ENCODE data around the gene ELFN1.

ELFN1 gene

GRCh38 chr7:1676550-1677078 lies 6.5 kb downstream of the ELFN1 start:
- no peaks in the 10 kb centered on the region for H3K4me1 ChIP-seq (ENCODE audit: control extremely low read depth in 1 of 4, control insufficient read depth in 4 of 4, insufficient read depth in 4 of 4, low read length in 3 of 4)
- no peaks in the 10 kb centered on the region for H3K9me3 ChIP-seq (ENCODE audit: control extremely low read depth in 1 of 5, control insufficient read depth in 4 of 5, insufficient read depth in 2 of 5, low read depth in 1 of 5, low read length in 4 of 5)
- H3K27ac ChIP-seq (ENCODE audit: insufficient read depth in 1 of 2, low read depth in 1 of 2, low read length in 2 of 2, poor library complexity in 1 of 2, severe bottlenecking in 2 of 2): no peak overlapping the region
- no peaks in the 10 kb centered on the region for H3K36me3 ChIP-seq (ENCODE audit: control insufficient read depth in 4 of 4, insufficient read depth in 4 of 4, low read length in 3 of 4)
- ChIA-PET POLR2A (no interaction called here), CTCF (interaction anchor here (0.9 to 1.2 kb wide), 2 partner anchors 14 to 531 kb away, joined by 3 to 6 read pairs; no protein-coding TSS in a partner anchor)
- peaks cover 0 to 62% (median 10%) of the 10 kb centered on the region in 5 experiments for H3K27me3 ChIP-seq (replicated peaks in 2 of 5; ENCODE audit: control insufficient read depth in 4 of 5, insufficient read depth in 5 of 5, low read length in 4 of 5)
- H3K4me3 ChIP-seq (ENCODE audit: control insufficient read depth in 1 of 7, extremely low read depth in 1 of 7, insufficient read depth in 4 of 7, low read depth in 2 of 7, low read length in 6 of 7): no peak overlapping the region
- WGBS (ENCODE audit: insufficient coverage): 85% methylated on average over 18 of the region's 23 CpGs
- DNase-seq: no peak

GRCh38 chr7:1677206-1678080 lies 7.4 kb downstream of the ELFN1 start:
- Histone ChIP-seq H3K27ac (ENCODE audit: insufficient read depth in 1 of 2, low read depth in 1 of 2, low read length in 2 of 2, poor library complexity in 1 of 2, severe bottlenecking in 2 of 2) (no peak overlapping the region), H3K9me3 (ENCODE audit: control extremely low read depth in 1 of 5, control insufficient read depth in 4 of 5, insufficient read depth in 2 of 5, low read depth in 1 of 5, low read length in 4 of 5) (peaks cover 0 to 2% (median 2%) of the 10 kb centered on the region in 5 experiments), H3K36me3 (ENCODE audit: control insufficient read depth in 4 of 4, insufficient read depth in 4 of 4, low read length in 3 of 4) (no peaks in the 10 kb centered on the region), H3K27me3 (replicated peaks in 2 of 5; ENCODE audit: control insufficient read depth in 4 of 5, insufficient read depth in 5 of 5, low read length in 4 of 5) (peaks cover 0 to 54% (median 8%) of the 10 kb centered on the region in 5 experiments), H3K4me3 (ENCODE audit: control insufficient read depth in 1 of 7, extremely low read depth in 1 of 7, insufficient read depth in 4 of 7, low read depth in 2 of 7, low read length in 6 of 7) (no peak overlapping the region), H3K4me1 (ENCODE audit: control extremely low read depth in 1 of 4, control insufficient read depth in 4 of 4, insufficient read depth in 4 of 4, low read length in 3 of 4) (no peaks in the 10 kb centered on the region)
- no peak for DNase-seq
- WGBS (ENCODE audit: insufficient coverage): 96% methylated on average over 20 of the region's 25 CpGs
- CTCF ChIA-PET: interaction anchor here (0.9 to 1.2 kb wide), 2 partner anchors 15 to 531 kb away, joined by 3 to 6 read pairs; no protein-coding TSS in a partner anchor
- POLR2A ChIA-PET: no interaction called here

GRCh38 chr7:1678081-1678543 lies 8.0 kb downstream of the ELFN1 start:
- DNase-seq: no peak
- peaks cover 3 to 5% (median 4%) of the 10 kb centered on the region in 5 experiments for H3K9me3 ChIP-seq (ENCODE audit: control extremely low read depth in 1 of 5, control insufficient read depth in 4 of 5, insufficient read depth in 2 of 5, low read depth in 1 of 5, low read length in 4 of 5)

GRCh38 chr7:1678571-1679325 lies 8.7 kb downstream of the ELFN1 start:
- Histone ChIP-seq H3K4me3 (ENCODE audit: control insufficient read depth in 1 of 7, extremely low read depth in 1 of 7, insufficient read depth in 4 of 7, low read depth in 2 of 7, low read length in 6 of 7) (no peak overlapping the region), H3K4me1 (ENCODE audit: control extremely low read depth in 1 of 4, control insufficient read depth in 4 of 4, insufficient read depth in 4 of 4, low read length in 3 of 4) (no peaks in the 10 kb centered on the region), H3K36me3 (ENCODE audit: control insufficient read depth in 4 of 4, insufficient read depth in 4 of 4, low read length in 3 of 4) (no peaks in the 10 kb centered on the region), H3K9me3 (ENCODE audit: control extremely low read depth in 1 of 5, control insufficient read depth in 4 of 5, insufficient read depth in 2 of 5, low read depth in 1 of 5, low read length in 4 of 5) (peaks cover 5 to 9% (median 6%) of the 10 kb centered on the region in 5 experiments), H3K27me3 (replicated peaks in 2 of 5; ENCODE audit: control insufficient read depth in 4 of 5, insufficient read depth in 5 of 5, low read length in 4 of 5) (peaks cover 0 to 43% (median 2%) of the 10 kb centered on the region in 5 experiments), H3K27ac (ENCODE audit: insufficient read depth in 1 of 2, low read depth in 1 of 2, low read length in 2 of 2, poor library complexity in 1 of 2, severe bottlenecking in 2 of 2) (no peak overlapping the region)
- ChIA-PET POLR2A (no interaction called here), CTCF (no interaction called here)
- no peak for DNase-seq
- WGBS (ENCODE audit: insufficient coverage): 92% methylated on average over 27 of the region's 30 CpGs

More at GRCh38 chr7:1678081-1678543, 8.0 kb downstream of the ELFN1 start:
- Histone ChIP-seq H3K4me3 (ENCODE audit: control insufficient read depth in 1 of 7, extremely low read depth in 1 of 7, insufficient read depth in 4 of 7, low read depth in 2 of 7, low read length in 6 of 7) (no peak overlapping the region), H3K4me1 (ENCODE audit: control extremely low read depth in 1 of 4, control insufficient read depth in 4 of 4, insufficient read depth in 4 of 4, low read length in 3 of 4) (no peaks in the 10 kb centered on the region), H3K27me3 (replicated peaks in 2 of 5; ENCODE audit: control insufficient read depth in 4 of 5, insufficient read depth in 5 of 5, low read length in 4 of 5) (peaks cover 0 to 48% (median 2%) of the 10 kb centered on the region in 5 experiments), H3K27ac (ENCODE audit: insufficient read depth in 1 of 2, low read depth in 1 of 2, low read length in 2 of 2, poor library complexity in 1 of 2, severe bottlenecking in 2 of 2) (no peak overlapping the region), H3K36me3 (ENCODE audit: control insufficient read depth in 4 of 4, insufficient read depth in 4 of 4, low read length in 3 of 4) (no peaks in the 10 kb centered on the region)
- ChIA-PET CTCF (no interaction called here), POLR2A (no interaction called here)
- 97% methylated on average over 10 of the region's 13 CpGs for WGBS (ENCODE audit: insufficient coverage)

- ChIA-PET POLR2A (no interaction called here), CTCF (no interaction called here)
- no peak overlapping the region for H3K27ac ChIP-seq (ENCODE audit: insufficient read depth in 1 of 2, low read depth in 1 of 2, low read length in 2 of 2, poor library complexity in 1 of 2, severe bottlenecking in 2 of 2)
- DNase-seq: no peak
- H3K4me3 ChIP-seq (ENCODE audit: control insufficient read depth in 1 of 7, extremely low read depth in 1 of 7, insufficient read depth in 4 of 7, low read depth in 2 of 7, low read length in 6 of 7): no peak overlapping the region
- no peaks in the 10 kb centered on the region for H3K36me3 ChIP-seq (ENCODE audit: control insufficient read depth in 4 of 4, insufficient read depth in 4 of 4, low read length in 3 of 4)
- WGBS (ENCODE audit: insufficient coverage): 88% methylated on average over 15 of the region's 15 CpGs
- peaks cover 0 to 36% (median 2%) of the 10 kb centered on the region in 5 experiments for H3K27me3 ChIP-seq (replicated peaks in 2 of 5; ENCODE audit: control insufficient read depth in 4 of 5, insufficient read depth in 5 of 5, low read length in 4 of 5)
- H3K4me1 ChIP-seq (ENCODE audit: control extremely low read depth in 1 of 4, control insufficient read depth in 4 of 4, insufficient read depth in 4 of 4, low read length in 3 of 4): no peaks in the 10 kb centered on the region
- H3K9me3 ChIP-seq (ENCODE audit: control extremely low read depth in 1 of 5, control insufficient read depth in 4 of 5, insufficient read depth in 2 of 5, low read depth in 1 of 5, low read length in 4 of 5): peaks cover 8 to 16% (median 9%) of the 10 kb centered on the region in 5 experiments
These were observed 9.4 kb downstream of the ELFN1 start for GRCh38 chr7:1679326-1679965.

GRCh38 chr7:1679966-1680730 lies 10.1 kb downstream of the ELFN1 start:
- POLR2A ChIA-PET: no interaction called here
- Histone ChIP-seq H3K27me3 (replicated peaks in 2 of 5; ENCODE audit: control insufficient read depth in 4 of 5, insufficient read depth in 5 of 5, low read length in 4 of 5) (peaks cover 0 to 29% (median 2%) of the 10 kb centered on the region in 5 experiments), H3K4me1 (ENCODE audit: control extremely low read depth in 1 of 4, control insufficient read depth in 4 of 4, insufficient read depth in 4 of 4, low read length in 3 of 4) (no peaks in the 10 kb centered on the region), H3K4me3 (ENCODE audit: control insufficient read depth in 1 of 7, extremely low read depth in 1 of 7, insufficient read depth in 4 of 7, low read depth in 2 of 7, low read length in 6 of 7) (no peak overlapping the region), H3K27ac (ENCODE audit: insufficient read depth in 1 of 2, low read depth in 1 of 2, low read length in 2 of 2, poor library complexity in 1 of 2, severe bottlenecking in 2 of 2) (no peak overlapping the region), H3K36me3 (ENCODE audit: control insufficient read depth in 4 of 4, insufficient read depth in 4 of 4, low read length in 3 of 4) (no peaks in the 10 kb centered on the region), H3K9me3 (ENCODE audit: control extremely low read depth in 1 of 5, control insufficient read depth in 4 of 5, insufficient read depth in 2 of 5, low read depth in 1 of 5, low read length in 4 of 5) (peaks cover 8 to 20% (median 9%) of the 10 kb centered on the region in 5 experiments)
- no peak for DNase-seq
- WGBS (ENCODE audit: insufficient coverage): 94% methylated on average over 22 of the region's 22 CpGs
- CTCF ChIA-PET: no interaction called here
